ENCODE results near the gene MME.

GRCh38 chr3:155075200-155075599 is 4.9 kb upstream of the MME start:
- TF ChIP-seq EZH2 (IDR thresholded peaks at IDR 0.05; ENCODE audit: insufficient read depth, low read length): no peak
- no peak for TF ChIP-seq CTCF (IDR thresholded peaks at IDR 0.05; ENCODE audit: insufficient read depth, low read depth, low read length)

Data from astrocyte (in vitro differentiated cells and primary cell).